Neural cell (in vitro differentiated cells): ENCODE results near the gene RNF20.

Experiments
- CTCF ChIP-seq: fragments of 450-650 bp; IDR thresholded peaks from 2 replicates; pipeline ENCODE4 v1.5.1; 2014; ENCODE audit warnings: antibody characterized with exemption, mild to moderate bottlenecking, moderate library complexity; ENCODE audit not compliant: poor library complexity, severe bottlenecking
- EZH2 ChIP-seq: fragments of 200-600, 300-800 bp; shearing (Covaris generic), sonication (generic); IDR thresholded peaks from 2 replicates; pipeline ENCODE4 v1.6.1; 2014; ENCODE audit warnings: antibody characterized with exemption, low read length, borderline replicate concordance, mild to moderate bottlenecking; ENCODE audit not compliant: insufficient read depth, poor library complexity, severe bottlenecking

- TF ChIP-seq CTCF: no peak
- no peak for TF ChIP-seq EZH2
Observed at GRCh38 chr9:101512116-101512515, 21.5 kb upstream of the RNF20 start.
